ENCODE data around the gene PTP4A1. TPM values are rescaled to one million over a fixed set of nuclear protein-coding genes. Genes with fewer than 3 reads are reported as not detected.

The PTP4A1 gene
- total RNA-seq, 1 donor from 2014 or later = 48.4 TPM

GRCh38 chr6:63600136-63600535 lies 27.9 kb downstream of the PTP4A1 start:
- no peaks in the 10 kb centered on the region for H3K36me3 ChIP-seq (ENCODE audit: control insufficient read depth, insufficient read depth, low read length)
- TF ChIP-seq CTCF (IDR thresholded peaks at IDR 0.05; ENCODE audit: insufficient read depth, low read length, poor library complexity, severe bottlenecking) = no peak
- no peaks in the 10 kb centered on the region for H3K27me3 ChIP-seq (ENCODE audit: control insufficient read depth, insufficient read depth, low read length)
- no peak for DNase-seq (ENCODE audit: low read depth)
- H3K4me3 ChIP-seq (ENCODE audit: low read depth, low read length) = no peak overlapping the region

GRCh38 chr6:63609231-63609630 lies 37.0 kb downstream of the PTP4A1 start:
- DNase-seq (ENCODE audit: low read depth) = no peak
- Histone ChIP-seq H3K27me3 (ENCODE audit: control insufficient read depth, insufficient read depth, low read length) (no peaks in the 10 kb centered on the region), H3K4me3 (ENCODE audit: low read depth, low read length) (no peak overlapping the region), H3K36me3 (ENCODE audit: control insufficient read depth, insufficient read depth, low read length) (no peaks in the 10 kb centered on the region)
- no peak for TF ChIP-seq CTCF (IDR thresholded peaks at IDR 0.05; ENCODE audit: insufficient read depth, low read length, poor library complexity, severe bottlenecking)

GRCh38 chr6:63610944-63611343 lies 38.7 kb downstream of the PTP4A1 start:
- Histone ChIP-seq H3K36me3 (ENCODE audit: control insufficient read depth, insufficient read depth, low read length) (no peaks in the 10 kb centered on the region), H3K27me3 (ENCODE audit: control insufficient read depth, insufficient read depth, low read length) (no peaks in the 10 kb centered on the region), H3K4me3 (ENCODE audit: low read depth, low read length) (no peak overlapping the region)
- TF ChIP-seq CTCF (IDR thresholded peaks at IDR 0.05; ENCODE audit: insufficient read depth, low read length, poor library complexity, severe bottlenecking) = no peak
- DNase-seq (ENCODE audit: low read depth) = no peak

GRCh38 chr6:63611560-63611959 lies 39.3 kb downstream of the PTP4A1 start:
- Histone ChIP-seq H3K4me3 (ENCODE audit: low read depth, low read length) (no peak overlapping the region), H3K36me3 (ENCODE audit: control insufficient read depth, insufficient read depth, low read length) (no peaks in the 10 kb centered on the region), H3K27me3 (ENCODE audit: control insufficient read depth, insufficient read depth, low read length) (no peaks in the 10 kb centered on the region)
- DNase-seq (ENCODE audit: low read depth) = no peak
- TF ChIP-seq CTCF (IDR thresholded peaks at IDR 0.05; ENCODE audit: insufficient read depth, low read length, poor library complexity, severe bottlenecking) = no peak

DNA sequence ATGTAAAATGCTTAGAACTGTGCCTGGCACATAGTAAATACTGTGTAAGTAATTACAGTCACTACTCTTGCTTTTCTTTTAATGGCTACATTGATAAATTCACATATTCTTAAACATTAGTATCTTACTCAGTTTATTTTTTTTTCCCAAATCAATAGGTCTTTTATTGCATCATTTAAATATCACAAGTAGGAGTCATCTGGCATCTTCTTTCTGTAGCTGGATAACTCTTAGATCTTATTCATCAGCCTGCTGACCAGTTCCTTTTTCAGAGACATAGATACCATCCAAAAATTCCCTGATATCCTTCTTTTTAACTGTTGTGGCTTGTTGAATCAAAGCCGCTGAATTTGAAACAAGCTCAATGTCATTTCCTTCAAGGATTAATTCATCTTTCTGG lies 43.3 kb downstream of the PTP4A1 start:
- Histone ChIP-seq H3K27me3 (ENCODE audit: control insufficient read depth, insufficient read depth, low read length) (no peaks in the 10 kb centered on the region), H3K4me3 (ENCODE audit: low read depth, low read length) (no peak overlapping the region), H3K36me3 (ENCODE audit: control insufficient read depth, insufficient read depth, low read length) (no peaks in the 10 kb centered on the region)
- DNase-seq (ENCODE audit: low read depth) = no peak
- no peak for TF ChIP-seq CTCF (IDR thresholded peaks at IDR 0.05; ENCODE audit: insufficient read depth, low read length, poor library complexity, severe bottlenecking)

Other genes starting within 250 kb of the PTP4A1 start
- gene PHF3, start 63.3 kb downstream of the PTP4A1 start, total RNA-seq = 37.2 and 45.7 TPM in 2 replicates

All from kidney epithelial cell (primary cell).